HG03139 (cell line): ENCODE data around the gene PDE11A.

ENCODE experiments used
- ATAC-seq: cut with Tn5 transposase; IDR thresholded peaks from one replicate; pipeline ENCODE4 v1.9.1; 2021; ENCODE audit not compliant: unreplicated experiment

PDE11A gene

DNA sequence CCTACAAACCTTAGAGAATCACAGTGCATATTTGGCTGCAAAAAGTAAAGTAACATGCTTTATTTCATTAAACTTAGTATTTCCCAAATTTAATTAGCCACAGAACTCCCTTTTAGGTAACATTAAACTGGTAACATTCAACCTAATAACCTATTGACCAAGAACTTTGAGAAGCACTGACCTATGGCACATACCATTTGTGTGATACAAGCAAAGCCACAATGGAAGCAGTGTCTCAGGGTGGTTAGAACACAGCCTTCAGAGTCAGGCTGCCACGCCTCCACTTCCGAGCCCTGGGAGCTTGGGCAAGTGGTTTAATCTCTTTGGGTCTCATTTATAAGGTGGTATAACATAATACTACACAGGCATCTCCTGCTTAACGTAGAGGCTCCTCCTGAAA, 301.4 kb downstream of the PDE11A start:
- ATAC-seq: no peak

DNA sequence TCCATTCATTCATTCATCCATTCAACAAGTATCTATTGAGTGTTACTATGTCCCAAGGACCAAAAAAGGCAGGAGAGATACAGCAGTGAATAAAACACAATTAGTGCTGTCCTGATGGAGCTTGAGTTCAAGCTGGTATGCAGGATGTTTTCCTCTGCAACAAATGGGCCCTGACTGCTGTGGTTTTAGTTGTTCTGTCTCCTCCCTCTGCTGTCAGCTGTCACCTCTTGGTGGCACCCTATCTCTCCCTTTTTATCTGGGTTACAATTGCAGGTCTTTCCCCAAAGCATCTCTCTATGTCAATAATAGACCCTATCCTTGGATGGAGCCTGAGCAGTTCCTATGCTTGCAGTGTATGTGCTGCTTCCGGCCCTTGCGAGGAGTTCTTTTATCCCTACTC, 304.8 kb downstream of the PDE11A start:
- no peak for ATAC-seq

DNA sequence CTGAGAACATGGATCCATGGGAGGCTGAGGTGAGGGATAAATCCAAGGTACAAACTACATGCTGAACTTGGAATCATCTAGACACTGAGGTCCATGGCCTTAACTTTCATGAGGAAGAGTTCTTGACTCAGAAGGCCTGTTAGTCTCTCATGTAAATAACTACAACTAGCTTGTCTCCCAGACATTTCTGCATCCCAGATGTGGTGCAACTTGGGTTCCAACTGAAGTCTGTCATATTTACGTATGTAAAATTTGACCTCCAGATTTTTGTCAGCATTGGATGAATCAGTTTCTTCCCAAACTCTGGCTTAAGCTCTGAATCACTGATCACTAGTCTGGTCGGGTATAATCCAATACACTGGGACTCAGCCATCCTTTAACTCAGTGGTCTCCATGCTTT, 306.9 kb downstream of the PDE11A start:
- no peak for ATAC-seq

DNA sequence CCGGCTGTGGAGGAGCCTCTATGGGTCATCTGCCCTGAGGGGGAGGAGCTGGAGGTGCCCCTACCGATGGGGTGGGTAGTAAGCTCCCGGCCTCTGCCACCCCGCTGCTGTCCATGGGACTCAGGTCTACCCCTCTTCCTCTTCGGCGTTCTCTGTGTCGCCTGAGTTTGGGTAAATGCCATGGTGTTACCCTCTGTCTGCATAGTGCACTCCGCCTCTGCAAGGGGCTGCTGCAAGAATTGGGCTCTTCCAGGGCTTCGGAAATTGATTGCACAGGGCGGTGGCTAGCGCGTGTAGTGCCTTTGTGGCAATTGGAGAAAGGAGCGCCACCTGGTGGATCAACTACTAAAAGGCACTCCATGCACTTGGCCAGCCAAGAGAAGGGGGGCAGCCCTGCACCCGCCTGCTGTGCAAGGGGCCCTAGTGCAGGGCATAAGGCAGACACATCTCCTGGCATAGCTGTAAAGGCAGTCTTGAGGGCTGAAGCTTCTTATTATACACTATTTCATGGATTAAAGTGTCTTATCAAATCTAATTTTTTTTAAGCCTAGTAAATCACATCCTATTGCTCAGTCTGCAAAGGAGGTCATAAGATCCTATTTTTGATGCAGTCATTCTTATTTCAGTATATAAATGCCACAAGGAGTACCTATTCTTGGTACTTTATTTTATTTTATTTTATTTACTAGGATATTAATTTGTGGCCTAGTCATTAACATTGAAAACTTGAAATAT, 308.9 kb downstream of the PDE11A start:
- ATAC-seq: peak; percentile 99

DNA sequence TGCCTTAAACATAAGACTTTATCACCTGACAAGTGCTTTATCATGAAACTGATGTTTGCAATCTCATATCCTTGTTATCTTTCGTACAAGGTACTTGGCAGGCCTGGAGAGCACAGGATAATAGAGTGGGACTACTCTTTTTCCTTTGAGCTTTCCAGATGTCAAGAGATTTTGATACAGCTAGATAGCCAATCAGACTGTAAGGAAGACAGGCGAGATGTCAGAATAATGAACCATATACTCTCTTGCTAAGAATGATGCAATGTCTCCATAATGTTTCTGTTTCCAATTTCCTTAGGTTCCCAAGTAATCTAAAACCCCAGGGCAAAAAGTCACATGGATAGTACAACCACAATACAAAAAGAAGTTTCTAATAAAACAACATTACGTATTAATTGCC, 313.1 kb downstream of the PDE11A start:
- ATAC-seq: no peak

DNA sequence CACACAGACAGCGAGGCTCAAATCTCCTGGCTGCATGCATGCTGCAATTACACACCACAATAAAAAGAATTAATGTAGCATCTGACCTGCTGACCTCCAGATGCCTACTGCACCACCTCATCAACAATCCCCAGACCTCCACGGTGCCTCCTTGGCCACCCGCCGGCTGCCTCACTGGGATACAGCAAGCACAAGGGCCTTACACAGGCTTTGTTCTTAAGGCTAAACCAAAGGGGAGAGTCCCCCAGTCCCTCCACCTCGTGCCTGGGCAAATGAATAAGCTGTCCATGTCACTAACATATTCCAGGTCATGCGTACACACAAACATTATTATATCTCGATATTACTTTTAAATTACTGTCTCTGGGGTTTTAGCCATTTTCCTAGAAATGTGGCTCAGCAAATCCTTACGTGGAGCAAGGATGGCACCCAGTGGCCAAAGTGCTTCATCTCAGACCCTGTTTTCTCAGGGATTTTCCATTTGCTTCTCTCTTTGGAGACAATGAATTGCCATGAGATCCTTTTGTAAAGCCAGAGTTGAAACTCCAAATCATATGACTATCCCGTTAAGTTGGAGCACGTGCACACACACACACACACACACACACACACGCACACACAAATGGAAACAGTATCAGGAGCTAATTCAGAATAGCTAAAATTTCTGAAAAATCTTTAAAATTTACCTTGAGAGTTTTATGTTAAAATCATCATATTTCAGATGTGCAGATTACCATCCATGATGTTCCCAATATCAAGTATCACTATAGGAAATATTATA, 313.8 kb downstream of the PDE11A start:
- ATAC-seq: no peak

DNA sequence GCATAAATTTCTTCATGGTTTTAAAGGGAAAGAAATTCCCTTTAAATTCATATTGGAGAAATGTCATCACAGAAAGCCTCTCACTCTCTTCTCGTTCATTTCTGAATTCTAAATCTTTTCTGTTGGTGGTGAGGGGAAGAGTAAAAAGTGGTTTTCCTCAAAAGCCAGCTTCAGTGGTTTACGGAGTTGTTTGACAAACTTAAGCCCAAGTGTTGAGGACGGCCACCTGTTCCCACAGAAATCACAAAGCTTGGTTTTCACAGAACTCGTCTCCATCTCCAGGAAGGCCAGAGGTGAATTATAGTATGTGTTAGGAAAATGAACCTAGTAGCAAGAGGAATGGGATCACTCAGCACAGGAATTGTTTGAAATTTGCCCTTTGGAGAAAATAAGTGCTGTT, 316.2 kb downstream of the PDE11A start:
- no peak for ATAC-seq

DNA sequence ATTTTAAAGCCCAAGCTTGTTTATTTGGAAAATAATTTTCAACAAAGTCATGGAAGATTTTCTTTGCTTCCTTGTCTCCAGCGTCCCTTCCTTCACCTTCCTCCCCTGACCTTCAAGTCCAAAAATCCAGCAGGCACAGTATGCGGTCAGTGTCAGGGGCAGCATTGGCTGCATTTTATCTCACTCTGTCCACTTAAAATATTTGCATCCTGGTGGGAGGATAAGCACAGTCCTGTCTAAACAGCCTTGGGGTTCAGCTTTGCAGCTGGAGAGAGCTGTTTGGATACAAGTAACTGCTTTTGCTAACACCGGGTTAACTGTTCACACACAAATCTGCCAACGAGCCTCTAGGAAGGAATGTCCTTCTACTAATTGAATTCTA, 318.1 kb downstream of the PDE11A start:
- ATAC-seq: no peak

DNA sequence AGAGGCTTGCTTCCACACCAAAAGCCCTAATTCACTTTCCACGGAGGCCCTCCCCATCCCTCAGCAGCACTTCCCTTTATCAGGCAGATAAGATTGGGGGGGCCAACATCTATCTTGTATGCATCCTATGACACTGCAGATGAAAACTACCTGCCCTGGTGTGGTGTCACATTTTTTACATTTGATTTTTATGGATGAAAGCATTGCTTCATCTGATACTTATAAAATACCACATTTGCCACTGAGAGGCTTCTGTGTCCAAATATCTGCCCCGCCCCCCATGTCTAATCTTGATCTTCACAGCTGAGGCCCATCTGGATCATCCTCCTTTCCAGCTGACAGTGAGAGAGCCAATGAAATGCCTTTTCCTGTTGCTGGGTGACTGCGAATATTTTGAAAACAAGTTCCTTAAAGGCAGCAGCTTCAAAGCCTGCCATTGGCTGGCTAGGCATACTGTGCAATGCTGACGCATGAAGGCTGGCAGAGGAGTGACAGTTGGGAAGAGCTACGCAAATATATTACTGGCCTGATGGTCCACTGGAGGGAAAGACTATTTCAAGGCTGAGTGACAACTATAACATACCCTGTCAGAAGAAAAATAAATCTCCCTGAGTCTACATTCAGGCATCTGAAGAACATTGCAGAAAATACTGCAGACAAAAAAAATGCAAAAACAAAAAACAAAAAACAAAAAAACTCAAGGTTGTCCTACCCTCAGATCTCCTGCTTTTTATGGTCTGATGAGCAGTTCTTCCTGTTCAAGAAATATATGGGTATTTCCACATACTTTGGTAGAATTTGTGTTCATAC, 318.7 kb downstream of the PDE11A start:
- ATAC-seq: no peak

DNA sequence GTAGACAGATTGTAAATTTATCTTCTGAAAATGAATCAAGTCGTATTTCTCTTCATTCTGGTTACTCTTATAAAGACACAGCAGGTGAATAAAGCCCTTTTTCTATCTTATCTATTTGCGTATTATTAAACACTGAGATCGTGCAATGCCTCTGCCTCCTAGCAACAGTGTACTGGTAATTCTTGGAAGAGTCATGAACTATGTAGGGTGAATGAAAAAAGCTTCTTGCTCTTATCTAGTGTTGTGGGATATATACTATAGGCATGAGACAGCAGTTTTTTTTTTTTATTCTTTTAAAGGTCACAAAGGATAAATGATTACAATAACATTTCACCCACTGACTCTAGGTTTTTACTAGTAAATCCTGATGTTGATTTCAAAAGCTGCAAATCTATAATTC, 324.2 kb downstream of the PDE11A start:
- ATAC-seq: no peak

DNA sequence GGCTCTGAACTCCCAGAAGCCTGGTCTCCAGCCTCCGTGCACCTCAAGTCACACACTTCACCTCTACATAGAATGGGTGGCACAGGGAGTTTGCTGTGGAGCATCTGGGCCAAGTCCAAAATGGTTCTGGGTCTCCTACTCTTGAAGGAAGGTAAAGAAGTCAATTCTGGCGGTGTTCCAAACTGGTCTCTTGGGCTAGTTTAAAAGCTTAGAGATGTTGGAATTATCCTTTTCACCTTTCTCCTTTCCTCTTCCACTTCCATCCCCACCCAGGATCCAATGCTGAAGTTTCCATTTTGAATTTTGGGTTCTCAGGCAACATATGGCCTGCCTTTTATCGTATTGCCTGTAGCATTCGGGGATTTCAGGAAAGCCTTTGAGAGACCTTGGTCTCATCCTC, 325.2 kb downstream of the PDE11A start:
- ATAC-seq: no peak

DNA sequence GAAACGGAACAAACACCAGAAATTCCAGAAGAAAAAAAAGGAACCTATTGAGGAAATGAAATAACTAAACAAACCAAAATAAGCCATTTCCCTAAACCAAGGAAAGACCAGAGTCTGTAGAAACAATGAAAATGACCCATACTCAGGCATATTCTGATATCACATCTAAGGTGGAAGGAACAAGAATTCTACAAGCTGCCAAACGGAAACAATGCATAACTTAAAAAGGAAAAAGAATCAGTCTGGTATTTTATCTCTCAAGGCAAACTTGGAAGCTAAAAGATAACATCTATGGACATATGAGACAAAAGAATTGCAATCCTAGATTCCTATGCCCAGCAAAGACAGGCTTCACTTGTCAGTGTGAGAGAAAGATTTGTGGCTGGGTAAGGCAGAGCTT, 326.2 kb downstream of the PDE11A start:
- no peak for ATAC-seq

DNA sequence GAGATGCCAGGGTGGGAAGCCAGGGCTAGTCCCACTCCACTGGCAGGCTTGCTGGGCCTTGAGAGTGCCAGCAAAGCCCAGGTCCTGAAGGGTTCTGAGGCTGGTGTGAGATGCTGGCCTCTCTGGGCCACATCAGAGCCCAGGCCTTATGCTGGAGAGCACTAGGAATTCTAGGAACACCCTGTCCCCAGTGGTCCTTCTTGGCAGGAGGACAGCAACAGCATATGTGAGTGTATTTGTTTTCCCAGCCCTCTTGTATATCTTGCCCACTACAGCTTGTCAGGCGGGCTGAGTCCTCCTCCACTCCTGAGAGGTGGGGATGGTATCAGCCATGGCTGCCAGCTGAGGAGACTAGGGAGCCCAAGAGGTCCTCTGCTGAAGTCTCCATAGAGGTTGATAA, 327.0 kb downstream of the PDE11A start:
- no peak for ATAC-seq

DNA sequence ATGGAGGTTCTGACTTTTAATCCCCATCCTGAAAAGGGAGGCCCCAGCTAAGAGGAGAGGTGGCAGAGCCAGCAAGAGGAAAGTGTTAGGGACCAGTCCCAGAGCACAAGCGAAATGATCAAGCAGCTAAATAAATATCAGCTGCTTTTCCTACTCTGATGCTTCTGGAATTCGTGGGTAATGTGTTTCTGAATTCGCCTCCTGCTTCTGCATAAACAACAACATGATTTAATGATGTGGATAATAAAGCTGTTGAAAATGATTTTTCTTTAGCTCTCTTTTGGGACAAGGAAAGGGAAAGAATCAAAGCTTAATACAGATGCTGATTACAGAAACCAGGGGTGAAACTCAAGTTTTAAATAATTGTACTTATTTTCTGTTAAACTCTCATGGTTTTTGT, 329.7 kb downstream of the PDE11A start:
- no peak for ATAC-seq

DNA sequence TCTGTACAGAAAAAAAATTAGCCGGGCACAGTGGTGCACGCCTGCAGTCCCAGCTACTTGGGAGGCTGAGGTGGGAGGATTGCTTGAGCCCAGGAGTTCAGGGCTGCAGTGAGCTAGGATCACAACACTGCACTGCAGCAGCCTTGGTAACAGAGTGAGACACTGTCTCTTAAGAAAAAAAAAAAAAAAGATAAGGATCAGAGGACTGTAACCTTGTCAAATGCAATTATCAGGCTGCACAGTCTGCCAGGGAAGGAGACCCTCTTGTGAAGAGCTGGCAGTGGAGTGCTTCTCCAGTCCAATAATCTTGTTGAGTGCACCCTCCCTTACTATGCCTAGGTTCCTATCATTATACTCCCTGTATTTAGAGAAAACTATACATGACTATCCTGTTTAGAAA, 330.7 kb downstream of the PDE11A start:
- ATAC-seq: no peak

DNA sequence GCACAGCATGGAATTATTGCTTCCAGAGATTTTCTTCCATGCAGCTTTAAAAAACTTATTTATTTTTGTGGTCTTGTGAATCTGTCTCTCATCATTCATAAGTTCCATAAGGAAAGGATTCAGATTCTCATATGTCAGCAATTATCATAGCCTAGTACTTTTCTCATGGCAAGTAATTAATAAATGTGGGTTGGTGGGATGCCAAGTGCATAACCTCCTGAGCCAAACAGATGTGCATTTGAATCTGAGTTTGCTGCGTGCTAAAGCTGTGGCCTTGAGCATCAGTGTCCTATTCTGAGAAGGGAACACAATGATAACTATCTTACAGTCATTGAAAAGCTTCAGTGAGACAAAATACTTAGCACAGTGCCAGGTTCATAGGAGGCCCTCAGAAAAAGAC, 331.9 kb downstream of the PDE11A start:
- no peak for ATAC-seq

DNA sequence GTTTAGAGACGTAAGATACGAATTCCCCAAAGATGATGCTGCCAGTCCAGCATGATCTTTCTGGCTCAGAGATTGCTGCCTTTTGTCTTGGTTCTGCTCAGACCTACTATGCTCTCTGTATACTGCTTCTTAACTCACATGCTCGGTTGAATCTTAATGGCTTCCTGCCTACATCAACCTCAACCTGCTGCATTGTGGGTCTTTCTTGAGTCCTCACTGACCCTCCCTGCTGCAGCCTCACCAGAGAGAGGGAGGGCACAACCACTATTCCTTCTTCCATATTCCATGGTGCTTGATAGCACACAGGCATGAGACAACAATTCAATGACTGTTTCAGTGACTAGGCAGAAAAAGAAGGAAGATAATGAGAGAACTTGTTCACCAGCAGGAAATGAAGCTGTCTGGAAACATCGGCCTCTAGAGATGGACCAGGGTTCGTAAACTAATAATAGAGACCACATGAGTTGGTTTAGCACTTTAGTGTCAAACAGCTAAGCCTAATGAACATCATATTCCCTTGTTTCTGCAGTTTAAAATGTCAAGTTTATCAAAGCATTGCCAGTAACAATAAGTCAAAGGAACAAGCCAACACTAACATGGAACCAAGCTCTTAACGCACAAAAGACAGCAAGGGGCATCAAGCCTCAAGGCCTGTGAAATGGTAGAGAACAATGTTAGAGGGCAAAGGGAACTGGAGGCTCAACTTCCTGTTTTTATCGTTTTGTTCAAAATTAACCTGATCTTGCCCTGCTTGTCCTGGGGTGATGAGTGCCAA, 333.9 kb downstream of the PDE11A start:
- ATAC-seq: no peak

DNA sequence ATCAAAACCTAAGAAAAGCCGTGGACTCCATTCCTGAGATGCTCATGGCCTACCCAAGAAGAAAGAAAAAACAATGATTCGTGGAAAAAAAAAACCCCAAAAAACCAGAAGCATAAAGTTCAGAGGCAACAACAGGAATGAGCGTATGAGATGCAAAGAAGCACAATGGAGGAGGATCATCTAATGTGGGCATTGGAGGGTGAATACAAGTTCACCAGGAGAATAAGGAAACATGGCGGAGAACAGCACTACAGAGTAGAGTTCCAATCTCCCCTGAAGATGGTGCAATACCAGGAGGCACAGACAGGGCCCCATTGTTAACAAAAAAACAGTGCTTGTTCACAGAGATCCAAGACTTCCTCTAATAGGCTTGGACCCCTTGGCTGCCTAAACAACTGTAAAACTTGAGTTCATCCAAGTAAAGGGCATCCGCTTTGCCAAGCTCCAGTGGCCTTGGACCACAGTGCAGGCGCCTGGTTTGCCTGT, 337.2 kb downstream of the PDE11A start:
- no peak for ATAC-seq

DNA sequence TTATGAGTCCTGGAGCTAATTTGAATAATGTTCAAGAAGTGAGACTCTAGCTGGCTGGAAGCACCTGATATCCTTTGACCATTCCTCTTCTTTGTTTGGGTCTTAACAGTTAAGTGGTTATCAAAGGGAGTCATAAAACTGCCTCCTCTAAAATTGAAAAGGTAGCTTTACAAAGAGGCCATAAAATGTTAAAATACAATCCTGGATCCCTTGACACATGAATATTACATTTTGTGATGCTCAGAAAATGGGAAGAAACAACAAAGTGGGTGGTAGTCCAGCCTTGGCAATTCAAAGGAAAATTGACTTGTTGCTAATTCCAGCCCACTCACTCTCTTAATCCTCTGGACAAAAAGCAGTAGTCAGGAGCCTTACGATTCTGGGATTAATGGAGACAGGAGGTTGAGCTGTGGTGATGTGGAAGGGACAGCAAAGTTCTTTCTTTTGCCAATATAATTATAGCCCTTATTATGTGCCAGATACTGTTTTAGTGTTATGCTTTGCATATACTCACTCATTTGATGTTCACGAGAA, 339.2 kb downstream of the PDE11A start:
- no peak for ATAC-seq

DNA sequence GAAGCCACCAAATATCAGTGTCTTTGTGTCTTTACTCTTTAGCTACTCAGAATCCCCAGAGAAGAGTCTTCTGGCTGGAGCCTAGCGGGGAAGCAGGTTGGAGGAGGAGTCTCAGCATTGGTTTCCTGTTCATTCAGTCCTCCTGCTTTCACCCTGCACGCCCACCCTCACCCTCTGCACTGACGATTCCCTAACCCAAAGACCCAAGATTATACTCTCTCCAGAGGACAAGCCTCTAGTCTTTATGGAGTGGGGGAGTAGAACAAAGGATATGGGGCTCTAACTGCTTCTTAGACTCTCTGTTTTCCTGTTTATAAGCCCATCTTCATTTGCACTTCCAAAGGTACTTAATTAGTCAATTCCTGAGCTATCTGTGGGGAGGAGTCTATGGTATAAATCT, 341.2 kb downstream of the PDE11A start:
- ATAC-seq: no peak

DNA sequence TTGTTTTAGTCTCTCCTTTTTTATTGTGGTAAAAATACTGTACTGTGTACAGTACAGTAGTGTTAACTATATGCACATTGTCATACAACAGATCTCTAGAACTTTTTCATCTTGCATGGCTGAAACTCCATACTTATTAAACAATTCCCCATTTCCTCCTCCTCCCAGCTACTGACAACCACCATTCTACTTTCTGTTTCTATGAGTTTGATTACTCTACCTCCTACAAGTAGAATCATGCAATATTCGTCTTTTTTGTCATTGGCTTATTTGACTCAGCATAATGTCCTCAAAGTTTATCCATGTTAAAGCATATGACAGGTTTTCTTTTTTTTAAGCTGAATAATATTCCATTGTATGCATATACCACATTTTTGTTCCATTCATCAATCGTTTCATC, 341.8 kb downstream of the PDE11A start:
- no peak for ATAC-seq
